ENCODE results near the gene RHPN2.
"Not testable (repeated sequence)": the region's sequence is repeated elsewhere in the genome, so short reads cannot be mapped to it uniquely, and the experiment has no call there.

Gene RHPN2

DNA sequence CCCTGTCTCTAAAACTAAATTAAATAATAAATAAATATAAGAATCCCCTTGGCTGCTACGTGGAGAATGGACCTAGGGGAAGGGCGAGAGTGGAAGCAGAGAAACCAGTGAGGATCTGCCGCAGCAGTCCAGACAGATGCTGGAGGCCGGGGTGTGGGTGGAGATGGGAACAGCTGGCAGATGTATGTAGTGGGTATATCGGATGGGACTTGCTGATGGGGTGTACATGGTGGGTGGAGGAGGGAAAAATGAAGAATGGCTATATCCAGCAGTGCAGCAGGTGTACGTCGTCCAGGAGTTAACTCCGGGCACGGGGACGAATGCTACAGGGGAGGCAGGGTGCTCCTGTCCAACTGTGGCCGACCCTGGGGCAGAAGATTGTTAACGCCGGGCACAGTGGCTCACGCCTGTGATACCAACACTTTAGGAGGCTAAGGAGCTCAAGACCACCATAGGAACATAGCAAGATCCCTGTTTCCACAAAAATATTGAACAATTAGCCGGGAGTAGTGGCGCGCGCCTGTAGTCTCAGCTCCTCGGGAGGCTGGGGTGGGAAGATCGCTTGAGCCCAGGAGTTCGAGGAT, 93.6 kb downstream of the RHPN2 start:
- DNase-seq: no peak

DNA sequence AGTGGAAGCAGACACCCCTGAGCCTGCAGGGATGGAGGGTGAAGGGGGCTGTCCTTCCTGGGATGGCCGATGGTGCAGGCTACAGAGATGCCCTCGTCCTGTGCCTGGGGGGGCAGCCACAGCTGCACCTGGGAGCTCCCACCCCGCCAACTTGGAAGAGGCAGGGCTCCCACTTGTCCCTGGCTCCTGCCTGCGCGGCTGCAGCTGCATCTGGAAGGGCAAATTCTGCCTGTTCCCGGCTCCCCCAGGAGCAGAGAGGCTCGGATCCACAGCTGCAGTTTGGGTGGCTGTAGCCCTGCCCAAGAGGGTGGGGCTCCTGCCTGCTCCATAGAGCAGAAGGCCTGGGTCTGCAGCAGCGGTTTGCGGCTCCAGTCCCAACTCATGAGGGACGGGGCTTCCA, 95.1 kb downstream of the RHPN2 start:
- no peak for DNase-seq

DNA sequence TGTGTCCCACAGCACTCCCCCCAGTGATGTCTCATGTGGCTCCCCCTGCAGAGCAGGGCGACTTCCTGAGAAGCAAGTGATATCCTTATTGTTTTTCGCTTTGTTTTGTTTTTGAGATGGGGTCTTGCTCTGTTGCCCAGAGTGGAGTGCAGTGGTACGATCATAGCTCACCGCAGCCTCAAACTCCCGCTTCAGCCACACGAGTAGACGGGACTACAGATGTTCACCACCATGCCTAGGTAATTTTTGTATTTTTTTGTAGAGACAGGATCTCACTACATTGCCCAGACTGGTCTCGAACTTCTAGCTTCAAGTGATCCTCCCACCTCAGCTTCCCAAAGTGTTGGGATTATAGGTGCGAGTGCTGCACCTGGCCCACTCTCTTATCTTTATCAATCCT, 97.9 kb downstream of the RHPN2 start:
- DNase-seq: no peak

DNA sequence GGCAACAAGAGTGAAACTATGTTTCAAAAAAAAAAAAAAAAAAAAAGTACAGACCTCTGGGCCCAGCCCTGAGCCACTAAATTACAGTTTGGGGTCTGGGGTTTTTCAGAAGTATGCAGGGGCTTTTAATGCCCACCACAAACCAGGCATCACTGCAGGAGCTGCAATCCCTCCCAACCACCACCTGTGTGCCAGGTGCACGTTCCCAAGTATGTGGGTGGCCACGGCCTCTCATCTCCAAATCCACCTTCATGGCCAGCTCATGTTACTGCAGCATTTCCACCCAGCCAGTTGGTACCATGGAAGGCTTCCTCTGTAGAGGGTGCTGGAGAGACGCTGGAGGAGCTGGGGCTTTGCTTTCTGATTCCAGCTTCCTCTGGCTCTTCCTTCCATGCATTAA, 119.4 kb downstream of the RHPN2 start:
- no peak for DNase-seq

DNA sequence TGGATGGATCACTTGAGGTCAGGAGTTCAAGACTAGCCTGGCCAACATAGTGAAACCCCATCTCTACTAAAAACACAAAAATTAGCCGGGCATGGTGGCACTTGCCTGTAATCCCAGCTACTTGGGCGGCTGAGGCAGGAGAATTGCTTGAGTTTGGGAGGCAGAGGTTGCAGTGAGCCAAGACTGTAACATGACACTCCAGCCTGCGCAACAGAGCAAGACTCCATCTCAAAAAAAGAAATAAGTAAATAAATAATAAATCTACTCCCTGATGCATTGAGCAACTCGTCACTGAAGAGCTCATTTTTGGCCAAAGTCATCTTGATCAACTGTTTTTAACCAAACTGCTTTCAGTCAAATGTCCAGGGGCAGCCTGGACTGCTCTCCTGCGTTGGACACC, 123.4 kb downstream of the RHPN2 start:
- not testable (repeated sequence) for DNase-seq

- DNase-seq: no peak
Measured at GRCh38 chr19:32936065-32936464, 128.6 kb downstream of the RHPN2 start.

DNA sequence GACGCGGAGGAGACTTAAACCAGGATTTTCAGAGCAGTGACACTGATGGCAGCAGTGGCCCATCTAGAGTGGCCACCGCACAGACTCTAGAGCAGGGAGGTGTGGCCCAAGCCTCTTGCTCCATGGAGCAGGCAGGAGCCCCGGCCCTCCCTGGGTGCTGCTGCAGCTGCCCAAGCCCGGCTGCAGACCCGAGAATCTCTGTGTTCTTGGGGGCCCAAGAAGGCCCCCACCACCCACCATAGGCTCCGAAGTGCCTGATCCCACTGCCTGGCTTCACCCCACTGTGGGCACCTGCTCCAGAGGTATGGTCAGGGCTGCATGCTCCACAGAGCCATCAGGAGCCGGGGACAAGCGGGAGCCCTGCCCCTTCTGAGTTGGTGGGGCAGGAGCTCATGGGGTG, 129.1 kb downstream of the RHPN2 start:
- DNase-seq: no peak

DNA sequence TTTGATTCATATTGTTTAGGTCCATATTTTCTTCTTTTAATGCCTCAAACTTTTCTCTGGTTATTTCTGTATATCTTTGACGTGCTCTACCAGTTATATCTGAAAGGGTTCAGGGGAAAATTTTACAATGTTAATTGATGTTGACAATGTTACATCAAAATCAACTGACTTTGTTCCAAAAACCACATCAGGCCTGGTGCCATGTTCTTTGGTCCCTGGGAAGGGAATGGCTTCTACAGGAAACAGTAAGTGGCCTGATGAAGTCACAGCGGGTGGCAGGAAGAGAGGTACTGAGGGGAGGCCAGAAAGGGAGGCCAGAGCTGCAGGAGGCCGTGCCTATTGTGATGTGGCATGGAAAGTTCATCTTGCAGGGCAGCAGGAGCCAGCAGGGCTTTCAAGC, 131.1 kb downstream of the RHPN2 start:
- DNase-seq: no peak

- DNase-seq: no peak
Measured at GRCh38 chr19:32930567-32930966, 134.1 kb downstream of the RHPN2 start.

DNA sequence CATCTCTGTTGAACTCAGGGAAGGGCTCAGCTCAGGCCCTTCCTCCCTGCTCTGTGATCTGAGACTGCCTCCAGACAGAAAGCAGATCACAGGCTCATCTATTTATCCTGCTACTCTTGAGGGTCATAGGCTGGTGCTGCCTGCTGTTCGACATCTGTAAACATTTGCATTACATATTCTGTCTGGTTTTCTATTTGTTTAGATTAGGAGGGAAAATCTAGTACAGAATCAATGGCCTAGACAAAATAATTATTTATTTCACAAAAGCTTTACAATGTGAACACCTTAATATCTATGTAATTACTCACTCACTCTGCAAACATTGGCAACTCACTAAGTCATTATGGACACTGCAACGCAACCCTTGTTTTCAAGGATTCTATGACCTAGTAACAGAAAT, 135.9 kb downstream of the RHPN2 start:
- no peak for DNase-seq
